ENCODE measurements around the gene EIF4G1. TPM values are rescaled to one million over a fixed set of nuclear protein-coding genes. Genes with fewer than 3 reads are reported as not detected.

Gene EIF4G1
- total RNA-seq, 1 experiment from 2014 or later: 422 TPM

Other genes with a start within 250 kb of the EIF4G1 start
- gene HTR3E, start 217.5 kb upstream of the EIF4G1 start, total RNA-seq (2014; rRNA removed; shearing (Covaris generic)): not detected in 2 replicates
- gene EIF2B5, start 179.2 kb upstream of the EIF4G1 start, total RNA-seq (2014; rRNA removed; shearing (Covaris generic)): 29.4 and 43.6 TPM in 2 replicates
- gene DVL3, start 159.2 kb upstream of the EIF4G1 start, total RNA-seq (2014; rRNA removed; shearing (Covaris generic)): 21.2 and 30.3 TPM in 2 replicates
- gene AP2M1, start 139.8 kb upstream of the EIF4G1 start, total RNA-seq (2014; rRNA removed; shearing (Covaris generic)): 676 and 795 TPM in 2 replicates
- 27.4 and 43.4 TPM in 2 replicates for gene ABCF3, start 128.4 kb upstream of the EIF4G1 start, total RNA-seq (2014; rRNA removed; shearing (Covaris generic))
- gene VWA5B2, start 85.0 kb upstream of the EIF4G1 start, total RNA-seq (2014; rRNA removed; shearing (Covaris generic)): not detected in 2 replicates
- 127 and 132 TPM in 2 replicates for gene ALG3, start 65.6 kb upstream of the EIF4G1 start, total RNA-seq (2014; rRNA removed; shearing (Covaris generic))
- 9.7 and 9.9 TPM in 2 replicates for gene EEF1AKMT4, start 64.9 kb upstream of the EIF4G1 start, total RNA-seq (2014; rRNA removed; shearing (Covaris generic))
- 1.1 TPM in 1 of 2 replicates, not detected in the other for gene CAMK2N2, start 53.1 kb upstream of the EIF4G1 start, total RNA-seq (2014; rRNA removed; shearing (Covaris generic))
- not detected in 2 replicates for gene ECE2, start 38.6 kb upstream of the EIF4G1 start, total RNA-seq (2014; rRNA removed; shearing (Covaris generic))
- gene PSMD2, start 15.4 kb upstream of the EIF4G1 start, total RNA-seq (2014; rRNA removed; shearing (Covaris generic)): 902 and 1,026 TPM in 2 replicates
- gene FAM131A, start 23.0 kb downstream of the EIF4G1 start, total RNA-seq (2014; rRNA removed; shearing (Covaris generic)): 14.1 and 24.6 TPM in 2 replicates
- gene CLCN2, start 47.0 kb downstream of the EIF4G1 start, total RNA-seq (2014; rRNA removed; shearing (Covaris generic)): 2.5 and 4.9 TPM in 2 replicates
- 162 and 196 TPM in 2 replicates for gene POLR2H, start 47.1 kb downstream of the EIF4G1 start, total RNA-seq (2014; rRNA removed; shearing (Covaris generic))
- not detected in 2 replicates for gene THPO, start 63.6 kb downstream of the EIF4G1 start, total RNA-seq (2014; rRNA removed; shearing (Covaris generic))
- 0.42 TPM in 1 of 2 replicates, not detected in the other for gene CHRD, start 65.4 kb downstream of the EIF4G1 start, total RNA-seq (2014; rRNA removed; shearing (Covaris generic))
- 1.1 and 1.2 TPM in 2 replicates for gene EPHB3, start 247.2 kb downstream of the EIF4G1 start, total RNA-seq (2014; rRNA removed; shearing (Covaris generic))

All from M059J (cell line).